Stimulated activated CD4-positive, alpha-beta T cell treated with anti-CD3 and anti-CD28 coated beads, TNF-alpha, amount 100 ng/mL, for 1 hour (primary cell): ENCODE measurements around the gene ARHGEF28.

Experiments used
- DNase-seq, 3 donors: peaks; one replicate each; pipeline ENCODE4 v3.0.0-alpha.2; 2020; ENCODE audit warnings: low read depth in 3 of 3, low spot score in 1 of 3

ARHGEF28 gene

DNA sequence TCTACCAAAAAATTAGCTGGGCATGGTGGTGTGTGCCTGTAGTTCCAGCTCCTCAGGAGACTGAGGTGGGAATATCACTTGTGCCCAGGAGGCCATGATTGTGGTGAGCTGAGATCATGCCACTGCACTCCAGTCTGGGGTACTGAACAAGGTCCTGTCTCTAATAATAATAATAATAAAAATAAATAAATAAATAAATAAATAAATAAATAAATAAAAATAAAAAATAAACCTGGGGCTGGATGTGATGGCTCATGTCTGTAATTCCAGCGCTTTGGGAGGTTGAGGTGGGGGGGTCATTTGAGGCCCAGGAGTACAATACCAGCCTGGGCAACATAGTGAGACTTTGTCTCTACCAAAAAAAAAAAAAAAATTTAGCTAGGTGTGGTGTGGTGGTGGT is 113.7 kb downstream of the ARHGEF28 start:
- DNase-seq = no peak

DNA sequence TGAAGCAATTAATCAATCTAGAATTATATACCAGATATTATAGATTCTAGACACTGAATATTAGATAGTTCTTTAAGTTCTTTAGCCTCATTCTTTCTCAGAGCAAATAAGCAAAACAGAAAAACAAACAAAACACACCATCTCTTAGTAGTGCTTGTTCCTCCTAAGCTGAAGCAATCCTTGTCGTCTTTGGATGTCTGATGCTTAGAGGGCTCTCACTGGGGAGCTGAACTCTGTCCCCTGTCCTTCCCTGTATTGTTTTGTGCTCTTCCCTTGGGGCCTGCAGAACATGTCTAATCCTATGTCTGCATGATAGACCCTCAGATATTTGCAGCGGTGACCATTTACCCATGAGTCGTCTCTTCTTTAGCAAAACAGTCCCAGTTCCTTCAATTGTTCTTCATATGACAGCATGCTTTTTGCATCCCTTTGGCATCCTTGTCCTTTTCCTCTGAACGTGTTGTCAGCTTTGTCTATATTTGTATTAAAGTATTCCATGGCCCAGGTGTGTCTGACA is 114.3 kb downstream of the ARHGEF28 start:
- no peak for DNase-seq

DNA sequence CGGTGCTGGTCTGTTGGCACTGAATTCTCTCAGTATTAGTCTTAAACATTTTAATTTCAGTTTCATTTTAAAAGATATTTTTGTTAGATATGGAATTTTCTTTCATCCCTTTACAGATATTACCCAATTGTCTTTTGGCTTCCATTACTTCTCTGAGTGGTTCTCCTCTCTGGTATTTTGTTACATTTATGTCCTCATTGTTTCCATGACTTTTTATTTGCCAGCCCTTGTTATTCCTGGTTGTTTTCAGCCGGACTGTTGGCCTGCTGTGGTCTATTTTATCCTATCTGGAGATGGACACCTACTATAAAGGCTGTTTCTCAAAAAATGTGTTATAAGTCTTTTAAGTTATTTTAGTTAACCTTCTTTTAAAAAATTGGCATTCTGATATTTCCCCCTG is 117.2 kb downstream of the ARHGEF28 start:
- no peak for DNase-seq

DNA sequence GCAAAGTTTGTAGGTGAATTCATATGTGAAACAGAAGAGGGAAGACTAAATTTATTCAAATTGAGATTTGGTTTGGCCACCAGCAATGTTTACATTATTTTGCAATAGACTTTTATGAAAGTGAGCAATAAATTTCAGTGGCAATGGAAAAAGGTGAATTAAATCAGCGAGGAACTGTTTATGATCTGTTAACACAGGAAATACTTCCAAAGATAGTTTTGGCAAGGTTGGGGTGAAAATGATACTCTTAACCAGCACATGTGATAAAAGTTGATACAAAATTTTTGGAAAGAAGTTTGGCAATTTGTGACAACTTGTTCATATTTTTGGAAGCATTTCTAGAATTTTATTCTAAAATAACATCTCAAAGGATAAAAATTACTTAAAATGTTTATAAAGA is 119.8 kb downstream of the ARHGEF28 start:
- DNase-seq = no peak

DNA sequence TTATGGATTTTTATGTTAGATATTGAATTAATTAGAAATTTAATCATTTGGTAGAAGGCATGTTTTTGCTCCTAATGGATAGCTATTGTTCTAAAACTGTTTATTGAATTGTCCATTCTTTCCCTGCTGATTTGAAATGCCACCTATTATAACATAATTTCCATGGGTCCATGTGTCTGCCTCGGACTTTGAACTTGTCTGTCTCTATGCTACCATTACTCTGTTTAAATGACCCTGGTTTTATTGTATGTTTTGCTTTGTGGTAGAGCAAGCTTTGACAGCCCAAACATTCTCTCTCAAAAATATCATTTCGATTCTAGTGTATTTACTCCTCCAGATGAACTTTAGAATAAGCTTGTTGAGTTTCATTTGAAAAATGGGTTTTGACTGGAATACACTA is 120.6 kb downstream of the ARHGEF28 start:
- no peak for DNase-seq

DNA sequence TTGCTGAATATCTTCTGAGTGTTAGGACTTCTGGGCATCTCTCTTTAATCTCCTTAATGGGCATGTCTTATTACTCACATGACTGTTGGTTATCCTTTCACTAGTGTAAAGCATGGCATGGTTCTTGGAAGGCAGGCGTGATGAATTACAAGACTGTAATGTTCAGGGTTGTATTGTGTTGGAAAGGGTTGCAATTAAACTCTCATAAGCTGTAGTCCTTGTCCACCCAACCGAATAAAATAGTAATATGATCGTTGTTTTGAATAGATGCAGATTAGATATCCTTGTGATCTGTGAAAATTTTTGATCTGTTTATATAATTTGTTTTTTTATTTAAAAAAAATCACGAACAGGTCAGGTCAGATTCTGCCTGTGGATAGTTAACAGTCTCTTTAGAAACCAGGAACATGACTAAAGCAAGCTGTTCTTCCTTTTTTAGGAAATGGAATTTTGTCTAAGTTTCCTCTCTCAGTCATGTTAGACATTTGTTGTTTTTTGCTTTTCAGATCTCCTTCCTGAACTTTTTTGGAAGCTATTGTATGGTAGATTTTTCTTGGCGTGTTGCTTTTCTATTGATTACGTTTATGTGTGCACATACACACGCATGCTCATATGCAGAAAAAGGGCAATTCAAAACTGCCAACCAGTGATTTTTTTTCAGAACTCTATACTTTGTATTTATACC is 121.8 kb downstream of the ARHGEF28 start:
- DNase-seq = no peak

DNA sequence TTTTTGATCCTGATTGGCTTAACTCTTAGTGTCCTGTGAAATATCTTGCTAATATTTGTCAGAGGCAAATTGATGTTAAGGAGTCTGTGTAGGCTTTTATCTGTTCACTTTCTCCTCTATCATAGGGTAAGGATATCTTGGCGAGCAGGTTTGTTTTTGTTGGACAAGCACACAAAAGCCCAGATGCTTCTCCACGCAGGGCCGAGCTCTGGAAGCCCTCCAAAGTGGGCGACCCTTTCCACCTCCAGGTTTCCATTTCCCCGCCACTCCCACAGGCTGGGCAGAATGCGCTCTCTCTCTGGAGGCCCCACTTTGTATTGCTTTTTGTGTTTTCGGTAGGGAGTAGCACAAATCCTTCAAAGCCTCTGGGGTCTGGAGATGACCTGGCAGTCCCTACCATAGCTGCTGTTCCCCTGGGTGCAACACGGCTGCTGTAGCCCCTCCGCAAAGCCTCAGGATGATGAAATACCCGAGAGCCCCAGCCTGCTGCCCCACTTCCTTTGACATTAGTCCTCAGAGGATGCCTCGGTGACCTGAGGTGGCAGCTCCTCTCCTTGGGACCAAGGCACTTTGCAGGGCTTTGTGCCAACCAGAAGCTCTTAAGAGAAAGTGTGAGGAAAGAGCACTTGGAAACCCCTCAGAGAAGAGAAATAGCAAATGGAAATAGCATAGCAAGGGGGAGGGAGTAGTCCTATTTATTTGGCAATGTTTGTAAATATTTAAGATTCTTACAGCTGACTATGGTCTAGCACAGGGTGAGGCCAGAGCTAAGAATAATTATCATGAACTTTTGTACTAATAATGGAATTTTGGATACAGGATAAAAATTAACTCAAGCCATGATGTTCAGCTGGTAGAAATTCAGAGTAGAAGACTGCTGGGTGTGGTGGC is 122.8 kb downstream of the ARHGEF28 start:
- DNase-seq = no peak

DNA sequence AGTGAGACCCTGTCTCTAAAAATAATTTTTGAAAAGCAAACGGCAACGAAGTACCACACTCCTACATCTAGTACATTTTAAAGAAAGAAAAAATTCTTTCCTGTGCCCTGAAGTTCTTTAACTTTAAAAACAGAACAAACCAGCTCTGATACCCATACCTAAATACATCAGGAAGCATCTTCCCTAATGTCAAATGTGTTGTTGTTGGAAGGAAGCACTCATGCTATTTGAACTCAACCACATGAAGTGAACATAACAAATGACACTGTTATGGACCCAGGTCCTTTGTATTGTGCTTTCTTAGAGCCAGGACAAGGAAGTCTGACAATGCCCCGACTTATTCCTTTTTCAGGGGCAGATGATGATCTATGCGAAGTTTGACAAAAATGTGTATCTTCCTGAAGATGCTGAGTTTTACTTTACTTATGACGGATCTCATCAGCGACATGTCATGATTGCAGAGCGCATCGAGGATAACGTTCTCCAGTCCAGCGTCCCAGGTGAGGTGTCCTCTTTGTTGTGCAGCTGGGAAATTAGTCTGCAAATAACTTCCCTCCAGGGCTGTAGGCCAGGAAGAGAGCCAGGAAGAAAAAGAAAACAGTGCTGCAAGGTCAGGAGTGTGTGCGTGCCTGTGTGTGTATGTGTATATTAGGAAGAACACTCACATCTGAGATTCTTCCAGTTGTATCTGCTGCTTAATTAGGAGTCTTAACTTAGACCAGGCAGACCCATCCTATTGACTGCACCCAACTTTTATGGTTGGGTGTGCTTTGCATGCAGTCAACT is 123.7 kb downstream of the ARHGEF28 start:
- no peak for DNase-seq

DNA sequence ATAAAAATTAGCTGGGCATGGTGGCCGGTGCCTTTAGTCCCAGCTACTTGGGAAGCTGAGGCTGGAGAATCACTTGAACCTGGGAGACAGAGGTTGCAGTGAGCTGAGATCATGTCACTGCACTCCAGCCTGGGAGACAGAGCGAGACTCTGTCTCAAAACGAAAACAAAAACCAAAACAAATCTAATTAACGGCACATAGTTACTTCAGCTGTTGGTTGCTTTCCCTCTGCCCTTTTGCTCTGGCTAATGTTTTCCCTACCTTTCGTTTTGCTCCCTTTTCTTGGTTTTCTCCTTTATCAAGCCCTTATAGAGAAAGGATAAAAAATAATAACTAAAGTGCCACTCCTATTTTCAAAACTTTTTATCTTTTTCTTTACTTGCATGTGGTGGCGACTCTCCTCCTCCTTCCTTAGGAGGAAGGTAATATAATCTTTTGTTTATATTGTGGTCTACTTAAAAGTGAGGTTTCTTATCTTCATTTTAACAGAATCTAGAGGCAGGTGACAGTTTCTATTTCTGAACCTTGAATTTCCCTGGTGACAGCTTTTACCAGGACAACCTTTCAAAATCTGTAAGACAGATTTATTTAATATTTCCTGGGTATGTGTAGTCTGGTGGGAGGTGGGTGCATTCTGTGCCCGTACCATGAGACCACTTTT is 125.4 kb downstream of the ARHGEF28 start:
- no peak for DNase-seq

DNA sequence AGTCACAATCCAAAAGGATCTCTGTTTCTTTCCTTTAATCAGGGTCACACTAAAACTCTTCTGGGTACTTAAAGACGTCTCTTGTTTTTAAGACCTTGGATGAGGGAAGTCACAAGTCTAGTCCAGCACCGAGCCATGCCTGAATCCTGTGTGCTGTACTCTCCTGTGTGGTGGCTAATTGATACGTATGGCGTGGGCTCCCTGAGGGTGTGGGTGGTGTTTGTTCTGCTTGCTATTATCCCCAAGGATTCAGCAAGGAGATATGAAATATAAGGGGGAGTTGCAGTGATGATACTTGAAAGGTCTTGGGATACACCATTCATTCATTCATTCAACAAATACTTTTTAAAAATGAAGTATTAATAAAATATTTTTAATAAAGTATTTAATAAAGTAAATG is 128.3 kb downstream of the ARHGEF28 start:
- DNase-seq = no peak

DNA sequence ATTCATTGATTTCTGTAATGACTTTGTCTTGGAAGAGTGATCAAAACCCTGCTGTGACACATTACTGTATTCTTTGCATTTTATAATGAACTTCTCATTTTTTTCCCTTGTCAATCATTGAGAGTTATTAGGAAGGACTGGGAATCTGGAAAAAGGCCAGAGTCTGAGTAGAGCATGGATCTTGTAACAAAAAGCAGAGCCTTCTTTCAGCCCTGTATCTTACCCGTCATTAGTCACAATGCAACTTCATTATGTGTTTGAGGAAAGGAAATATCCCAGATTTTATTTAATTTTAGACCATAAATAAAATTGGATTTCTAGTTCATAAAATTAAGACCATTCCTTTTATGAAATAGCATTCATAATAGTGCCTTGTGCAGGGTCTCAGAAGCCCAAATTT is 131.4 kb downstream of the ARHGEF28 start:
- DNase-seq = no peak

DNA sequence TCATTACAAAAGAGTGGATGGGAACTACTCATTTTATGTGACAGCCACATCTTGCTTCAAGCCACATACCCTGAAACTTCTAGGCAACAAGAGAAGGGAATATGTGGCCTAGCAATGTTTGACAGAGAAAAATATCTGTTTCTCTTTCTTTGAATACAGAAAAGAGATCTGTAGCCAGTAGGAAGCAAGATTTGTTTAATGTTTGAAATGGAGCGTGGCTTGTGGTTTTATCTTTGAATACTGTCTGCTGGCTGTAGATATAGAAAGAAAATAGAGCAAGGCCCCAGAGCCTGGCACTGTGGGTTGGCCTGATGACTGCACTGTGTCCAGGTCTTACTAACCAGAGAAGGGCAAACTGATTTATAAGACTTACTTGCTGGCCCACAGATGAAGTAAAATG is 133.8 kb downstream of the ARHGEF28 start:
- DNase-seq = no peak

DNA sequence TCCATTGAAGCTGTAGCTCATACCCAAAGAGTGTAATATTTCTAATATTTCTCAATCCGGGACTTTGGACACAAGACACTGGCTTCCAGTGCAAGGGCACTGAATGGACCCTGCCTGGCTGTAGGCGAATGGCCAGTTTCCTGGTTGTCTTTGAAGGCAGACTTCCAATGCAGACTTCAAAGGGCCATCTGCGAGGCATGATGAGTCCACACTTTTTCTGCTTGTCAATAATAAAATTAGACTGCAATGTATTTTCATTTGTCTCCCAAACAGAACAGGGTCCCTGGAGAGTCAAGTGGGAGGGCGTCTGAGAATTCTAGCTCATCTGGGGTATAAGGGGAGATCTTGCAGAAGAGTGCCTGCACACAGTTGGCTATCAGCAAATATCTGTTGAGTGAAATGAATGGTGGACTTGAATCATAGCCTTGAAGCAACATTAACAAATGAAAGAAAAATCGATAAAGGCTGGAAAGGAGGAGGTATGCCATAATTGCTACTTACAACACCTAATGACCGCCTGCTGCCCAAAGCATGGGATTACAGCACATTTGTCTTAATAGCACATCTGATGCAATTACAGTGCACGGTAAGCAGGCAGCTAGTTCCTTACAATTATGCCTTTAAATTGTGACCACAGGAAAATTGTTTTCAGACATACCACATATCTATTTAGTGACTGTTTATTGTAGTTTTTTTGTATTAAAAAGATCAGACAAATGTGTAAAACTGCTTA is 137.5 kb downstream of the ARHGEF28 start:
- no peak for DNase-seq

DNA sequence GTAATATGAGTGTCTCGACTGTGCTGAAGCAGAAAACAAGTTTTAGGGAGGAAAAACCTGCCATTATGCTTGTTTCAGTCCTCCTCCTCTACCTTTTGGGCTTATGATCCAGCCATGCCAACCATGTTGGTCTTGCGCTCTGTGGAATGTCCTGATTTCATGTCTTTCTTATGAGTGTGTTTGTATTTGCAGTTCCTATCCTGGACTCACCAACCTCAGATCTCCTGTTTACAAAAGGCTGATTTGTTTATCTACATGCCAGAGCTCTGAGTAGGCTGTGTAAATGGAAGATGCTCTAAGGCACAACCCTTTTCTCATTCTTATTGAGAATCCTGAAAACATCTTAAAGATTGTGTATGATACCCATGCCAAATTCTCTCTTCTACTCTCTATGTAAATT is 138.6 kb downstream of the ARHGEF28 start:
- DNase-seq = no peak

DNA sequence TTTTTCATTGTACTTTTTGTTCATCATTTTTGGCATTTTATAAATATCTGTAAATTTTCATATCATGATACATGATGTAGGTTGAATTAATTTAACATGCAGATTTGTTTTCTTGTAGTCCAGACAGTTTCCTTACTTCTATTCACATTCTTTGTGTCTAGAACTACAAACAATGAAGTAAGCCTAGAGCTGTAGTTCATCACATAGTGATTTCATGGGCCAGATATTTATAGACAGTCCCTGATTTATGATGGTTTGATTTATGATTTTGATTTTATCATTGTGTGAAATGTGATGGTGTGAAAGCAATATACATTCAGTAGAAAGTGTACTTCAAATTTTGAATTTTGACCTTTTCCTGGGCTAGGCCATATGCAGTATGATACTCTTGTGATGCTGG is 139.0 kb downstream of the ARHGEF28 start:
- no peak for DNase-seq

DNA sequence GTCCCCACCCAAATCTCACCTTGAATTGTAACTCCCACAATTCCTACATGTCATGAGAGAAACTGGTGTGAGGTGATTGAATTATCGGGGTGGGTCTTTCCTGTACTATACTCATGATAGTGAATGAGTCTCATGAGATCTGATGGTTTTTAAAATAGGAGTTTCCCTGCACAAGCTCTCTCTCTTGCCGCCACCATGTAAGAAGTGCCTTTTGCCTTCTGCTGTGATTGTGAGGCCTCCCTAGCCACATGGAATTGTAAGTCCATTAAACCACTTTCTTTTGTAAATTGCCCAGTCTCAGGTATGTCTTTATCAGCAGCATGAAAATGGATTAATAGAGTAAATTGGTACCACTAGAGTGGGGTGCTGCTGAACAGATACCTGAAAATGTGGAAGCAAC is 140.9 kb downstream of the ARHGEF28 start:
- DNase-seq = no peak

DNA sequence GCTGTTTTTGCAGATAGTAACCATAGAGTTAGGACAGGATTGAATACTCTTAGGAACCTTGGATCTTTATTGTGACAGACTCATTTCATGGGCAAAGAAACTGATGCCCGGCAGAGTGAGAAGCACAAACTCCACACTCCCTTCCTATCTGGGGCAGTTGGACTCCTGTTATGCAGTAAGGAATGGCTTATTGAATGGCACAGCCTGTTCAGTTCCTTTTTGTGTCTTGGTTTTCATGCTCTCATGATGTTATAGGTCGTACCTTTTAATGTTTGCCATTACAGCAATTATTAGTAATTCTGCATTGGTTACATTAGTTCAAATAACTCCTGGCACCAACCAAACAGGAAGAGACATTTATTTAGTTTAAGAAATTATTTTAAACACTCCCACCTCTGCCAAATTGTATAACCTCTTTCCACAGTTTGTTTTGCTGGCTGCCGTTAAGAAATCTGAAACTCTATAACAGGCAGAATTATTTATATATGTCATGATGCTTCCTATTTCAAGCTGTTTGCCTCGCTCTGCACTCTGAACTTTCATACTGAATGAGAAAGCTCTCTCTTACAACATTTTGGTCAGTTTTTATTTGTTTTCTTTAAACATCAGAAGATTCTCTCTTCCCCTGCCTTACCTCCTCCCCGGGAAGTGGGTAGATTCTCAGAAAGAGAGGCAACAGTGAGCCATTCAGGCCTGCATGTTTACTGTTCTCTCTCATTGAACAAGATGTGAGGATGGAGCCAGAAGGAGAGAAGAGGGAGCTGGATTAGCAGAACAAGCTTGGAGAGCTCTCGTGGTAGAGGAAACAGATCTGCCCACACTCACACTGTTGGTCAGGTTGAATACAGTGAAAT is 144.4 kb downstream of the ARHGEF28 start:
- no peak for DNase-seq

DNA sequence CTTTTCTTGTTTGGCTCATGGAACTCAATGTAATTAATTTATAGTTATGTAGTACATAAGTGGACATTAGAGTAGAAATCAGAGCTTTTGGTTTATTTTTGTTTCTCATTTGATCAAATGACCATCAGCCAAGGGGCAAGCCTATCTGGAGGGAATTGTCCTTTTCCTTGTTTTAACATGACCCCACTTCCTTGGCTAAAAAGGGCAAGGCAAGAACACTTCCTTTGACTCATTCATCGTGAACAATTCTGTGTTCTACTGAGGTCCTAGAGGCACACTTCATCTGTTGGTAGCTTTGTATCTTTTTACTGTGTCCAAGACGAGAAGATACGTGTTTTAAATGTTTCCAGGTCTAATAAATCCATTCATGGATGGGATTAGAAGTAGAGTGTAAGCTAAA is 148.9 kb downstream of the ARHGEF28 start:
- no peak for DNase-seq

DNA sequence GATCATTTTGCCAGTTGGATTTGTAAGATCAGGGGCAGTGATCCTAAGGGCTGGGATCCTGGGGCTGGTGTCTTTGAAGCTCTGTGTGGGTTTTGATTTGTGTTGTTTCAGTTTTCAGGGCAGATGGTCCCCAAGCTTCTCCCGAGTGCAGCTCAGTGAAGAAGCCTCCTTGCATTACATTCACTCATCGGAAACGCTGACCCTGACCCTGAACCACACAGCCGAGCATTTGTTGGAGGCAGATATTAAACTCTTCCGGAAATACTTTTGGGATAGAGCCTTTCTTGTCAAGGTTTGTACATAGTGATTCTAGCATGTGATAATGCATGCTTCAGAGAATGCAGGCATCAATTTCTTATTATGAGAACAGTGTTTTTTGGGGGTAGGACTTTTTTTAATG is 150.4 kb downstream of the ARHGEF28 start:
- DNase-seq = no peak

DNA sequence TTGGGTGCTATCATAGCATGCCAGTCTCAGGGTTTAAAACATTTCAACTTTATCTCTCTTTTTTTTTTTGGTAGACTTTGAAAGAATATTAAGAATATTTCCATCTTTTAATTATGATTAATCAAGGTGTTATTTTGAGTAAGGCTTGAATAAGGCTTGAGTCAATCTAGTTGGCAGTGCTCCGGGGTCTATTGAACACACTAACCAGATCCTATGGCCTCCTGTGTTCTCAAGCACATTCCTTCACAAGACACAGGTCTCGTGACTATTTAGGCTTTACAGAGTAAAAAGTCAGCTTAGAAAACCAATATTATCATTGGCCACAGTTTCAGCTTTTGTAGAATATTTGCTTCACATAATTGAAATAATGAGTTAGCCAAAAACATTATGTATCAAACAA is 151.2 kb downstream of the ARHGEF28 start:
- no peak for DNase-seq
